K562 (cell line): ENCODE results near the gene KDM5A. TPM values are rescaled to one million over a fixed set of nuclear protein-coding genes. Genes with fewer than 3 reads are reported as not detected.

Experiments
- ATAC-seq: fragments of 200-7000 bp; cut with Tn5 transposase; 3 replicates; pipeline ENCODE4 v1.9.1; 2020; ENCODE audit warnings: moderate library complexity
- BruUV-seq: library from RNA; stranded (reverse); fragments of 400-500 nt; replicated peaks from 2 replicates; lab custom pipeline; 2021; lab: Mats Ljungman, UMichigan
- CTCF ChIA-PET: fragments of 300-600 bp; formaldehyde crosslinking; extraction: SDS; loops from one replicate; lab custom pipeline; 2021; ENCODE audit warnings: low intra/inter-chr PET ratio; lab: Yijun Ruan, JAX
- POLR2A ChIA-PET: fragments of 300-600, 350-650 bp; sonication (Branson Sonifier 250); formaldehyde crosslinking; extraction: SDS; loops from one replicate; lab custom pipeline; 2021; ENCODE audit warnings: antibody characterized with exemption, inconsistent platforms; lab: Yijun Ruan, JAX
- DNase-seq, 4 experiments: peaks; one replicate each; pipeline versions ENCODE4 v3.0.0 to v3.0.0-alpha.2; 2011 to 2018; ENCODE audit warnings: low spot score in 3 of 4, mixed read lengths in 3 of 4; ENCODE audit errors: extremely low read depth in 1 of 4
- FAIRE-seq: peaks from 2 replicates; lab custom pipeline; 2011; peaks lifted over from hg19 to GRCh38; lab: Jason Lieb, UNC
- H2AFZ ChIP-seq: 2 replicates; pipeline ENCODE4 v1.6.0; 2011; ENCODE audit warnings: low read depth, low read length, control low read depth, inconsistent platforms
- H3K27ac ChIP-seq: fragments of 200-600 bp; 3 replicates; pipeline ENCODE4 v1.8.0; 2011; ENCODE audit warnings: low read depth, mild to moderate bottlenecking, control low read depth, inconsistent platforms, low read length, moderate library complexity, mixed read lengths; ENCODE audit errors: extremely low read depth
- H3K27me3 ChIP-seq, 2 experiments: fragments of 300-600 bp in 1 of 2; 2 replicates in 1 of 2; 3 replicates in 1 of 2; pipeline versions ENCODE4 v1.6.0 to v1.8.0; 2011; ENCODE audit warnings: inconsistent platforms in 2 of 2, low read length in 2 of 2, mild to moderate bottlenecking in 1 of 2, mixed read lengths in 1 of 2, moderate library complexity in 1 of 2; ENCODE audit not compliant: control insufficient read depth in 2 of 2, insufficient read depth in 2 of 2
- H3K36me3 ChIP-seq: fragments of 300-600 bp; 3 replicates; pipeline ENCODE4 v1.8.0; 2011; ENCODE audit warnings: mild to moderate bottlenecking, low read length, inconsistent platforms; ENCODE audit not compliant: control insufficient read depth, insufficient read depth
- H3K4me1 ChIP-seq, 2 experiments: fragments of 200-600 bp in 1 of 2; replicated peaks in 1 of 2; 2 replicates in 1 of 2; 3 replicates in 1 of 2; pipeline versions ENCODE4 v1.5.1 to v1.8.0; 2011; ENCODE audit warnings: inconsistent platforms in 2 of 2, low read length in 2 of 2, mild to moderate bottlenecking in 1 of 2, mixed read lengths in 1 of 2, moderate library complexity in 1 of 2; ENCODE audit not compliant: control insufficient read depth in 2 of 2, insufficient read depth in 2 of 2
- H3K4me2 ChIP-seq: 2 replicates; pipeline ENCODE4 v1.6.1; 2011; ENCODE audit warnings: low read length, control low read depth, inconsistent platforms, mixed read lengths; ENCODE audit not compliant: insufficient read depth
- H3K4me3 ChIP-seq: fragments of 200-600 bp; sonication (generic), shearing (Covaris generic); 2 replicates; pipeline ENCODE4 v1.5.1; 2016; ENCODE audit warnings: control low read depth, inconsistent platforms
- H3K79me2 ChIP-seq: fragments of 200-600 bp; 3 replicates; pipeline ENCODE4 v1.8.0; 2011; ENCODE audit warnings: low read length, inconsistent platforms; ENCODE audit not compliant: control insufficient read depth, insufficient read depth
- H3K9ac ChIP-seq, 2 experiments: 2 replicates each; pipeline versions ENCODE4 v1.6.0 to v1.6.1; 2011; ENCODE audit warnings: low read depth in 2 of 2, low read length in 2 of 2, control low read depth in 1 of 2, inconsistent platforms in 1 of 2, mild to moderate bottlenecking in 1 of 2, mixed read lengths in 1 of 2; ENCODE audit not compliant: insufficient read depth in 1 of 2
- H3K9me1 ChIP-seq: one replicate; pipeline ENCODE4 v1.6.0; 2011; ENCODE audit warnings: inconsistent platforms, mild to moderate bottlenecking, low read length, moderate library complexity; ENCODE audit not compliant: control insufficient read depth, insufficient read depth
- H3K9me3 ChIP-seq: replicated peaks from 2 replicates; pipeline ENCODE4 v1.5.1; 2011; ENCODE audit warnings: low read depth, low read length, inconsistent platforms; ENCODE audit not compliant: control insufficient read depth, insufficient read depth
- H4K20me1 ChIP-seq: replicated peaks from 2 replicates; pipeline ENCODE4 v1.6.1; 2011; ENCODE audit warnings: low read length, inconsistent platforms, mixed read lengths; ENCODE audit not compliant: control insufficient read depth, insufficient read depth
- CBFB ChIP-seq: sonication (generic); formaldehyde crosslinking; IDR thresholded peaks from 2 replicates; pipeline ENCODE4 v1.4.0; 2020; ENCODE audit warnings: mild to moderate bottlenecking, missing genetic modification reagents
- CXXC5 ChIP-seq: fragments of 250-450 bp; sonication (Bioruptor Pico); IDR thresholded peaks from 2 replicates; pipeline ENCODE4 v1.8.0; 2022; ENCODE audit warnings: inconsistent platforms, mild to moderate bottlenecking, moderate library complexity
- DIDO1 ChIP-seq: fragments of 450-650 bp; IDR thresholded peaks from 2 replicates; pipeline ENCODE4 v1.6.1; 2016; ENCODE audit warnings: low read depth, missing biosample characterization, missing genetic modification characterization
- RBM34 ChIP-seq: fragments of 200-400 bp; formaldehyde crosslinking; IDR thresholded peaks from 2 replicates; pipeline ENCODE4 v1.6.1; 2018; ENCODE audit warnings: low read length, borderline replicate concordance; ENCODE audit not compliant: insufficient read depth
- SP2 ChIP-seq: IDR thresholded peaks from 2 replicates; pipeline ENCODE4 v1.6.1; 2011; ENCODE audit warnings: mild to moderate bottlenecking, low read depth, low read length, moderate library complexity; ENCODE audit not compliant: poor library complexity, severe bottlenecking; ENCODE audit errors: extremely low read depth
- TCF7L2 ChIP-seq: fragments of 150-350 bp; IDR thresholded peaks from 2 replicates; pipeline ENCODE4 v1.6.1; 2016; ENCODE audit warnings: low read depth, mild to moderate bottlenecking, low read length, moderate library complexity
- VEZF1 ChIP-seq: fragments of 200-800 bp; sonication (Bioruptor generic); IDR thresholded peaks from 2 replicates; pipeline ENCODE4 v1.6.1; 2017; ENCODE audit warnings: missing genetic modification characterization, missing compliant biosample characterization
- WGBS: fragments of 100-300 bp; shearing (Covaris generic); methylation state at CpG from one replicate; pipeline ENCODE4 v1.1.6; 2016; ENCODE audit warnings: low coverage, mixed read lengths; ENCODE audit not compliant: insufficient coverage; ENCODE audit errors: missing lambda C conversion rate; 5-methylcytosine and 5-hydroxymethylcytosine counted together
- in situ Hi-C: fragments of 300-500 bp; cut with MboI; formaldehyde crosslinking; loops from 4 replicates; pipeline ENCODE4 v1.15.0; 2018; ENCODE audit warnings: inconsistent platforms, mixed read lengths
- intact Hi-C: fragments of 100-400 bp; cut with micrococcal nuclease; formaldehyde crosslinking; loops from 2 replicates; pipeline ENCODE4 v1.14.2; 2022
- polyA plus RNA-seq, 8 experiments: library from polyadenylated mRNA; depleted of rRNA in 4 of 8; stranded (reverse) in 5 of 8; unstranded in 3 of 8; fragments of >200 nt; fragmentation: Nextera tagmentation in 2 of 8; fragmentation: Illumina TruSeq in 1 of 8; extraction: Ambion mirVana in 2 of 8; extraction: Trizol in 1 of 8; gene quantifications; 2 replicates each; pipeline versions ENCODE4 v1.2.1 to v1.2.3, GENCODE V29; 2011 to 2014; ENCODE audit warnings: inconsistent platforms in 1 of 8, missing spikeins in 1 of 8
- total RNA-seq, 7 experiments: library from RNA; depleted of rRNA in 6 of 7; stranded (reverse); fragments of >200 nt in 6 of 7; fragmentation: Illumina TruSeq in 2 of 7; extraction: Trizol in 2 of 7; gene quantifications; 2 replicates each; pipeline versions ENCODE4 v1.2.1 to v1.2.3, GENCODE V29; 2011 to 2021; ENCODE audit warnings: low replicate concordance in 1 of 7
- TF ChIP-seq, protein P1 (sequence below), 3 experiments: fragments of 200-800 bp in 1 of 3; fragments of 250-450 bp in 1 of 3; fragments of 450-650 bp in 1 of 3; sonication (Bioruptor Pico) in 1 of 3; sonication (Bioruptor generic) in 1 of 3; formaldehyde crosslinking in 1 of 3; IDR thresholded peaks; 2 replicates each; pipeline versions ENCODE4 v1.6.1 to v1.8.0; 2016 to 2022; ENCODE audit warnings: mild to moderate bottlenecking in 2 of 3, missing genetic modification characterization in 2 of 3, missing compliant biosample characterization in 1 of 3, moderate library complexity in 1 of 3

Gene KDM5A
- total and polyA plus RNA-seq, 9 of the 15 experiments (the other 6 are each of a cell fraction or from before 2014, with no cell fraction given), result 5.5 to 35.1 (median 13.1) TPM

DNA sequence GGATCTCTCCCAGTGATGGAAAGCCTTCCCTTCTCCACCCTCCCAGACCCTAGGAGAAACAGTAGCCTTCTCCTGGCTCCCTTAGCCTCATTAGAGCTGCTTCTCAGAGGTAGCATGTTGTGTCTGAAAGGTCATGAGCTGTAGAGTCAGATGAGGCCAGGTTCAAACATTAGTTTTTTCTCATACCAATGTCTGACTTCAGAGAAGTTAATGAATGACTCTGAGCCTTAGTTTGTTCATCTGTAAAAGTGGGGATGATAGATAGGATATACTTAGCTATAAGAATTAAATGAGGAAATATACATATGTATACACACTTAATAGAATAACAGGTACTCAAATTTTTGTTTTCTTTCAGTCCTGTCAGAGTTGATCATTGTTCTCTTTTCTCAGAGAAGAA, 127.0 kb downstream of the KDM5A start (continued):
- TF ChIP-seq VEZF1, result no peak
- no peak for TF ChIP-seq TCF7L2
- TF ChIP-seq RBM34, result no peak
- no peak for TF ChIP-seq SP2
- no peak for TF ChIP-seq DIDO1 (tag)

DNA sequence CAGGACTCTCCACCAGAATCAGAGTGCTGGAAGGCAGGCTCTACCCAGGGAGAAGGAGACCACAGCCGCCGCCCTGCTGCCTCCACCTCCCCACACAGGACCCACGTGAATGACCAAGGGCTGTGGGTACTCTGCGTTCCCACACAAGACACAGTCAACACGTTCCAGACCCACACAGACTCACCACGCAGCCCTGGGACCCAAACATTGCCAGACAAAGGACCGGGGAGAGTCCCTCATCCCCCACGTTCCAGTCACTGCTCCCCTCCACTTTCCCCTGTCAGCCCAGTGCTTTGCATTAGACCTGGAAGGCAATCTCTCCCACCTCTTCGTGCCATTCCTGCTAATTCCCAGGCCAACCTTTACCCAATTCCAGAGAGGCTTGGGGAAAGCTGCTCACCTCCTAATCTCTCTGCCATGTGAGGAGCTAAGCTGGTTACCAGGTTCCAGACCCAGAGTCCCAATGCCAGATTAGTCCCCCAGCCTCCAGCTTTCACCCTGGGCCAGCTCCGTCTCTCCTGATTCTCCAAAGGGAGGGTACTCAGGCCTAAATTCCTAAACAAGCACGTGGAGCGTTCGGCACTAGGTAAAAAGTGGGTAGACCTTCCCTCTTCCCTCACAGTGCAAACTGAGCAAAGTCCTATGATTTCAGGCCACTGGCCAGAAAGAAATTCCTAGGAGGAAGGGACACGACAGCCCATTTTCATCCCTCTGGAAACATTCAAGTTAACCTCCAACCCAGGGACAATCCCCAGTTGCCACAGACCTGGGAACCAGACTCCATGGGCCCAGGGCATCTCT, 131.4 kb downstream of the KDM5A start:
- intact Hi-C loops, result no loop called here
- Histone ChIP-seq H3K4me2 (no peak overlapping the region), H3K4me1 (peaks cover 0 to 2% of the 10 kb centered on the region in 2 experiments; a peak in 3 of 5 replicates), H2AFZ (no peak overlapping the region), H3K36me3 (no peaks in the 10 kb centered on the region), H3K27ac (no peak overlapping the region), H3K4me3 (no peak overlapping the region), H4K20me1 (no peaks in the 10 kb centered on the region), H3K79me2 (no peaks in the 10 kb centered on the region), H3K9me3 (no peaks in the 10 kb centered on the region), H3K27me3 (peaks cover 0 to 10% of the 10 kb centered on the region in 2 experiments; a peak in 1 of 5 replicates), H3K9ac (no peak overlapping the region), H3K9me1 (no peaks in the 10 kb centered on the region)
- ATAC-seq (no peak; the same call in 2 of the 3 replicates), FAIRE-seq (no peak), DNase-seq (no peak)
- in situ Hi-C loops, result no loop called here
- CTCF ChIA-PET, result no interaction called here
- POLR2A ChIA-PET, result no interaction called here
- 21% methylated on average over 8 of the region's 14 CpGs for WGBS
- TF ChIP-seq CXXC5, result no peak
- TF ChIP-seq, protein P1, sequence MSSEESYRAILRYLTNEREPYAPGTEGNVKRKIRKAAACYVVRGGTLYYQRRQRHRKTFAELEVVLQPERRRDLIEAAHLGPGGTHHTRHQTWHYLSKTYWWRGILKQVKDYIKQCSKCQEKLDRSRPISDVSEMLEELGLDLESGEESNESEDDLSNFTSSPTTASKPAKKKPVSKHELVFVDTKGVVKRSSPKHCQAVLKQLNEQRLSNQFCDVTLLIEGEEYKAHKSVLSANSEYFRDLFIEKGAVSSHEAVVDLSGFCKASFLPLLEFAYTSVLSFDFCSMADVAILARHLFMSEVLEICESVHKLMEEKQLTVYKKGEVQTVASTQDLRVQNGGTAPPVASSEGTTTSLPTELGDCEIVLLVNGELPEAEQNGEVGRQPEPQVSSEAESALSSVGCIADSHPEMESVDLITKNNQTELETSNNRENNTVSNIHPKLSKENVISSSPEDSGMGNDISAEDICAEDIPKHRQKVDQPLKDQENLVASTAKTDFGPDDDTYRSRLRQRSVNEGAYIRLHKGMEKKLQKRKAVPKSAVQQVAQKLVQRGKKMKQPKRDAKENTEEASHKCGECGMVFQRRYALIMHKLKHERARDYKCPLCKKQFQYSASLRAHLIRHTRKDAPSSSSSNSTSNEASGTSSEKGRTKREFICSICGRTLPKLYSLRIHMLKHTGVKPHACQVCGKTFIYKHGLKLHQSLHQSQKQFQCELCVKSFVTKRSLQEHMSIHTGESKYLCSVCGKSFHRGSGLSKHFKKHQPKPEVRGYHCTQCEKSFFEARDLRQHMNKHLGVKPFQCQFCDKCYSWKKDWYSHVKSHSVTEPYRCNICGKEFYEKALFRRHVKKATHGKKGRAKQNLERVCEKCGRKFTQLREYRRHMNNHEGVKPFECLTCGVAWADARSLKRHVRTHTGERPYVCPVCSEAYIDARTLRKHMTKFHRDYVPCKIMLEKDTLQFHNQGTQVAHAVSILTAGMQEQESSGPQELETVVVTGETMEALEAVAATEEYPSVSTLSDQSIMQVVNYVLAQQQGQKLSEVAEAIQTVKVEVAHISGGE (CRISPR knock-in tag; IDR thresholded peaks at IDR 0.05), result no peak
- no peak for TF ChIP-seq CBFB (CRISPR knock-in tag)
- BruUV-seq, result no TSS peak
